RWPE2 (cell line): ENCODE measurements around the gene PSRC1.
"Not testable (repeated sequence)": the region's sequence is repeated elsewhere in the genome, so short reads cannot be mapped to it uniquely, and the experiment has no call there.

Experiments used
- ATAC-seq: fragments of 200-7000 bp; cut with Tn5 transposase; 3 replicates; pipeline ENCODE4 v1.9.1; 2021; ENCODE audit warnings: low read depth
- DNase-seq: peaks from one replicate; pipeline ENCODE4 v3.0.0-alpha.2; 2020; ENCODE audit warnings: low spot score
- H3K27ac ChIP-seq: fragments of 450-650 bp; 2 replicates; pipeline ENCODE4 v1.5.1; 2017; ENCODE audit warnings: mild to moderate bottlenecking; ENCODE audit not compliant: poor library complexity, severe bottlenecking
- H3K27me3 ChIP-seq: fragments of 250-450 bp; sonication (Bioruptor Pico); 2 replicates; pipeline ENCODE4 v1.5.1; 2021; ENCODE audit warnings: mild to moderate bottlenecking, moderate library complexity; ENCODE audit not compliant: insufficient read depth, poor library complexity, severe bottlenecking
- H3K36me3 ChIP-seq: fragments of 250-450 bp; sonication (Bioruptor Pico); 2 replicates; pipeline ENCODE4 v1.5.1; 2020; ENCODE audit warnings: low read depth, mild to moderate bottlenecking, moderate library complexity
- H3K4me1 ChIP-seq: fragments of 250-450 bp; sonication (Bioruptor Pico); 2 replicates; pipeline ENCODE4 v1.5.1; 2021; ENCODE audit warnings: mild to moderate bottlenecking, moderate library complexity; ENCODE audit not compliant: insufficient read depth, poor library complexity, severe bottlenecking
- H3K4me3 ChIP-seq: fragments of 250-450 bp; sonication (Bioruptor Pico); 2 replicates; pipeline ENCODE4 v1.5.1; 2021; ENCODE audit warnings: mild to moderate bottlenecking, moderate library complexity; ENCODE audit not compliant: severe bottlenecking
- H3K9me3 ChIP-seq: fragments of 250-450 bp; sonication (Bioruptor Pico); 2 replicates; pipeline ENCODE4 v1.5.1; 2021; ENCODE audit warnings: mild to moderate bottlenecking, moderate library complexity; ENCODE audit not compliant: severe bottlenecking
- CTCF ChIP-seq: fragments of 450-650 bp; IDR thresholded peaks from one replicate; pipeline ENCODE4 v1.5.1; 2017; ENCODE audit warnings: mild to moderate bottlenecking, moderate library complexity; ENCODE audit not compliant: poor library complexity, severe bottlenecking

Gene PSRC1

DNA sequence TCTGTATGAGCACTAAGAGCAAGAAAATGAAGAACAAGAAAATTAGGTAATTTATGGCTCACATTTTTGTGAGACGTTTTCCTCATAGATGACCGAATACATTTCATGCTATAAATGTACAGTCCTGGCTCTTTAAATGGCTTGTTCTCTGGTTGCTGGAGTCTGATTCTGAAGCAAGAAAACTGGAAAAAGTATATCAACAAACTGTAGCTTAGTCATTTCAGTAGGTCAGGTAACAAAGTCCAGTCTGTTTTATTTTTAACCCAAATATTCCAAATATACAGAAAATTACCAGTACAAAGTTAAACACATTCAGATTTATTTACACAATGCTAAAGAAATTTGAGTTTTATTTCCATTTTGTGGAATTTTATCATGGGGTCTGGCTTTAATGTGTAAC lies 26.4 kb upstream of the PSRC1 start:
- Histone ChIP-seq H3K9me3 (no peaks in the 10 kb centered on the region), H3K27me3 (no peaks in the 10 kb centered on the region), H3K4me3 (no peak overlapping the region), H3K27ac (no peak overlapping the region), H3K36me3 (no peaks in the 10 kb centered on the region), H3K4me1 (no peaks in the 10 kb centered on the region)
- TF ChIP-seq CTCF: no peak
- DNase-seq (no peak), ATAC-seq (no peak)

GRCh38 chr1:109307274-109308021 lies 24.5 kb upstream of the PSRC1 start:
- no peak overlapping the region for H3K4me3 ChIP-seq
- TF ChIP-seq CTCF: no peak
- no peaks in the 10 kb centered on the region for H3K4me1 ChIP-seq

DNA sequence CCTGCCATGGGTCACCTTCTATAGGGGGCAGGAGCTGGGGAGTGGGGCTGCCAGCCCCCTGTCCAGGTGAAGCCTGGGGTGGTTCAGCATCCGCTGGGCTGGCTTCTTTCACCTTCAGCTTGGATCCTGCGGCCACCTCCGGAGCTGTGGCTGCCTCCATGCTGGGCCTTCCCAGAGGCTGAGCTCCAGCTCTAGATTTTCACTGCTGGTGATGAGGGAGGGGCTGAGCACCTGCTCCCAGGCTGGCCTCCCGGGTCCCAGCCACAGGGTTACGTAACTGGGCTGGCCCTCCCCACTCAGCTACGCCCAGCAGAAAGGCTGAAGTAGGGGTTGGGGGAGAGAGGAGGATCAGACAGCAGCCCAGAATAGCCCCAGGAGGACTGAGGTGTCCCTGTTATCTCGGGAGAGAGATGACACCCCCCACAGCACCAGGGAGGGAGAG lies 23.9 kb upstream of the PSRC1 start, which contains the start of gene MYBPHL:
Gene MYBPHL, minus strand, starts transcription at position 180 of the 442 bp plus-strand sequence. Its CDS starts 20 bp downstream, at position 160.
- Histone ChIP-seq H3K4me3 (no peak within 1 kb of the TSS), H3K9me3 (no peaks in the 10 kb centered on the region), H3K27me3 (no peaks in the 10 kb centered on the region), H3K36me3 (no peaks in the 10 kb centered on the region), H3K27ac (no peak within 1 kb of the TSS), H3K4me1 (no peaks in the 10 kb centered on the region)
- DNase-seq: no peak
- ATAC-seq: no peak
- no peak for TF ChIP-seq CTCF

More at GRCh38 chr1:109307274-109308021, 24.5 kb upstream of the PSRC1 start:
- ATAC-seq: no peak
- Histone ChIP-seq H3K27me3 (no peaks in the 10 kb centered on the region), H3K27ac (no peak overlapping the region), H3K9me3 (no peaks in the 10 kb centered on the region), H3K36me3 (no peaks in the 10 kb centered on the region)
- DNase-seq: no peak

DNA sequence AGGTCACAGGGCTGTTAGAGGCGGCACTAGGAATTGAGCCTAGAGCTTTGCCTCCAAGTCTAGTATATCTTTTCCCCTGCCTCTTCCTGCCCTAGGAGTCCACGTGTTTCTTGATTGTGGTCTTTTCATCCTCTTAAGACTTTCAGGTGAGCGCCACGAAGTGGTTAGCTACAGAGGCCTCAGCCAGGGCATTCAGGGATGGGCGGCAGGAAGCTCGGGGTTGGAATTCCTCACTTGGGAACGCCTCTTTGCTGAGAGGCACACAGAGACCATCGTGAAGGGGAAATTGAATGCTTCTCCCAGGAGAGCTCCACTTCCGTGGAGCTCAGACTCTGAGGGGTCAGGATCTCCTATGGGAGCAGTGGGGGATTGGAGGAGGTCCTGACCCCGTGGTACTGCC lies 23.0 kb upstream of the PSRC1 start:
- not testable (repeated sequence) for H3K36me3 ChIP-seq, H3K9me3 ChIP-seq, H3K27ac ChIP-seq, ATAC-seq, H3K27me3 ChIP-seq, H3K4me1 ChIP-seq, DNase-seq, H3K4me3 ChIP-seq

DNA sequence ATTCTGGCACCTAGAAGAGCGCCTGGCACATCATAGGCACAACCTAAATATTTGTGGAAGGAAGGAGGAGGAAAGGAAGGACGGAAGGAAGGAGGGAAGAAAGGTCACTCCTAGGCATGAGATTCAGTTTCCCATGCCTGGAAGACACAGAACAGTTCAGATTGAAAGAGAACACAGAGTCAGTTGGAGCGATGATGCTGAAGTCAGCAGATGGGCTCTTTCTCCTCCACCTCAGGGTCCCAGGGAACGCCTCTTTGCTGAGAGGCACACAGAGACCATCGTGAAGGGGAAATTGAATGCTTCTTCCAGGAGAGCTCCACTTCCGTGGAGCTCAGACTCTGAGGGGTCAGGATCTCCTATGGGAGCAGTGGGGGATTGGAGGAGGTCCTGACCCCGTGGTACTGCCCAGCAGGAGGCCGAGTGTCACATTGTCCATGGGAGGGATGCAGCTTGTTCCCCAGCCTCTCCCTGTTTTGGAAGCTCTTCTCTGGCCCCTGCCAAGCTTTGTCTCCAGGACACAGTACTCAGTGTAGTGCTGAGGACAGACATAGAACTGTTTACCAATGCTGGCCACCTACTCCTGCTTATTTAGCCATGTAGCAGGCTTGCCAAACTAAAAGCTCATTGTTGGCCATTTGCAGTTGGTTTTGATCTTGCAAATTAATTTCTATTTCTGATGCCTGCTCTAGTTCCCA lies 21.4 kb upstream of the PSRC1 start:
- no peaks in the 10 kb centered on the region for H3K9me3 ChIP-seq
- no peak for TF ChIP-seq CTCF
- no peaks in the 10 kb centered on the region for H3K36me3 ChIP-seq
- no peak overlapping the region for H3K4me3 ChIP-seq
- H3K27me3 ChIP-seq: no peaks in the 10 kb centered on the region
- H3K4me1 ChIP-seq: no peaks in the 10 kb centered on the region
- no peak for ATAC-seq
- no peak for DNase-seq
- no peak overlapping the region for H3K27ac ChIP-seq
